ENCODE results near the gene RDH11. TPM values are rescaled to one million over a fixed set of nuclear protein-coding genes. Genes with fewer than 3 reads are reported as not detected.
"Not testable (repeated sequence)": the region's sequence is repeated elsewhere in the genome, so short reads cannot be mapped to it uniquely, and the experiment has no call there.

The RDH11 gene
- total and polyA plus RNA-seq, 8 donors: 60.6 to 97.1 (median 67.6) TPM

- Histone ChIP-seq H3K9me3 (no peaks in the 10 kb centered on the region), H3K36me3 (no peaks in the 10 kb centered on the region), H3K4me3 (no peak overlapping the region), H3K27me3 (peaks cover 0 to 27% of the 10 kb centered on the region in 2 donors), H3K27ac (no peak overlapping the region), H3K4me1 (no peaks in the 10 kb centered on the region)
- peak; percentile 36 for ATAC-seq
- no peak for TF ChIP-seq CTCF (IDR thresholded peaks at IDR 0.05)
- intact Hi-C loops (cut with DNase I): no loop called here
- no peak for DNase-seq
Observed at GRCh38 chr14:67719866-67720265, 24.3 kb upstream of the RDH11 start.

GRCh38 chr14:67719385-67719784, 23.8 kb upstream of the RDH11 start:
- DNase-seq; H3K9me3 ChIP-seq; H3K27ac ChIP-seq; ATAC-seq; intact Hi-C loops (cut with DNase I); H3K4me3 ChIP-seq; H3K36me3 ChIP-seq; H3K4me1 ChIP-seq: not testable (repeated sequence)
- peaks cover 0 to 25% of the 10 kb centered on the region in 2 donors for H3K27me3 ChIP-seq

GRCh38 chr14:67718265-67718664, 22.7 kb upstream of the RDH11 start:
- no peaks in the 10 kb centered on the region for H3K4me1 ChIP-seq
- H3K27ac ChIP-seq: no peak overlapping the region
- DNase-seq: no peak
- no peak for TF ChIP-seq CTCF (IDR thresholded peaks at IDR 0.05)
- H3K36me3 ChIP-seq: no peaks in the 10 kb centered on the region
- ATAC-seq: no peak
- H3K9me3 ChIP-seq: no peaks in the 10 kb centered on the region
- intact Hi-C loops (cut with DNase I): no loop called here
- peaks cover 0 to 14% of the 10 kb centered on the region in 2 donors for H3K27me3 ChIP-seq
- H3K4me3 ChIP-seq: no peak overlapping the region

- no peaks in the 10 kb centered on the region for H3K9me3 ChIP-seq
- no peaks in the 10 kb centered on the region for H3K4me1 ChIP-seq
- H3K27me3 ChIP-seq: peaks cover 0 to 3% of the 10 kb centered on the region in 2 donors
- H3K27ac ChIP-seq: no peak overlapping the region
- no peak for TF ChIP-seq CTCF (IDR thresholded peaks at IDR 0.05)
- no peak for ATAC-seq
- intact Hi-C loops (cut with DNase I): no loop called here
- no peak overlapping the region for H3K4me3 ChIP-seq
- DNase-seq: no peak
- H3K36me3 ChIP-seq: no peaks in the 10 kb centered on the region
Observed at GRCh38 chr14:67717048-67717447, 21.5 kb upstream of the RDH11 start.

DNA sequence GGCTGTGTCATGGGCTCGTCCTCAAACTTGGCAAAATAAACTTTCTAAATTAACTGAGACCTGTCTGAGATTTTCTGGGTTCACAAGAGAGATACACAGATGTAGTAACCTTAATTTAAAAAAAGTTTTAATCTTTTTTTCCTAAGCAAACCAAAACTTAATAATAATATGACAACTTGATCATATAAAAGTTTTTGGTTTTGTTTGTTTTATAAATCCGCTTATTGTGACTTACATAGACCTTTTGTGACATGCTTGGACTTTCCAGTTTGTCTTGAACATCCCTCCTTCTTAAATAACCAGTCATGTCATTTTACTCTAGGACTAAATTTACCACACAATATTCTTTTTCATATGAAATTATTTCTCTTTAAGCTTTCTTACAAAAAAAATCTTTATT, 14.6 kb upstream of the RDH11 start:
- no peak for ATAC-seq
- no peak for DNase-seq
- H3K36me3 ChIP-seq: no peaks in the 10 kb centered on the region
- no peak overlapping the region for H3K27ac ChIP-seq
- H3K4me1 ChIP-seq: no peaks in the 10 kb centered on the region
- H3K9me3 ChIP-seq: peaks cover 0 to 22% of the 10 kb centered on the region in 2 donors
- H3K27me3 ChIP-seq: no peaks in the 10 kb centered on the region
- no peak overlapping the region for H3K4me3 ChIP-seq
- TF ChIP-seq CTCF (IDR thresholded peaks at IDR 0.05): no peak
- intact Hi-C loops (cut with DNase I): no loop called here

- H3K4me1 ChIP-seq; DNase-seq; ATAC-seq; intact Hi-C loops (cut with DNase I); H3K4me3 ChIP-seq; H3K27me3 ChIP-seq; H3K36me3 ChIP-seq; H3K27ac ChIP-seq: not testable (repeated sequence)
- H3K9me3 ChIP-seq: peaks cover 0 to 22% of the 10 kb centered on the region in 2 donors
Observed at GRCh38 chr14:67709796-67710195, 14.2 kb upstream of the RDH11 start.

DNA sequence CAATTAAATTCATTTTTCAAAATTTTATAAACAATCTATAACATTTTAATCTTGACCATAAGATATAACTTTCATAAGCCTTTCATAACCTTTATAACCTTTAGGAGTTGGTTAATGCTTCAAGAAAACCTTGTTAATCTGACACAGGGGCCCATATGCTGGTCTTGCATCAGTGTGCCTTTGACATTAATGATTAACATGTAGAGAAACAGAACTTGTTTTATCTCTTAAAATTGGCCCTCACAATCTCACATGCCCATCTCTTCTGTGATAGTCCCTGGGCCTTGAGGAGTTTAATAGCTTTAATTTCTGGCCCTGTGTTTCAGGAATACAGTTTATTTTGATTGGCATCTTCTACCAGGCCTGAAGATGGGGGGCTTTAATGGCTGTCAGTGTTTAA, 13.8 kb upstream of the RDH11 start:
- ATAC-seq; intact Hi-C loops (cut with DNase I); DNase-seq; H3K27me3 ChIP-seq; H3K4me1 ChIP-seq; H3K4me3 ChIP-seq; H3K27ac ChIP-seq; H3K36me3 ChIP-seq: not testable (repeated sequence)
- H3K9me3 ChIP-seq: peaks cover 0 to 22% of the 10 kb centered on the region in 2 donors
